ENCODE data around the gene SSX4.
"Not testable (repeated sequence)": the region's sequence is repeated elsewhere in the genome, so short reads cannot be mapped to it uniquely, and the experiment has no call there.

GRCh38 chrX:48427027-48427716 is 43.8 kb downstream of the SSX4 start:
- not testable (repeated sequence) for TF ChIP-seq CTCF (IDR thresholded peaks at IDR 0.05; ENCODE audit: low read depth, low read length); EZH2phosphoT487 (IDR thresholded peaks at IDR 0.05; ENCODE audit: low read depth)

Data from OCI-LY3 (cell line).